ENCODE data around the gene SLC26A8.

GRCh38 chr6:35922139-35922554, 102.3 kb downstream of the SLC26A8 start:
- TF ChIP-seq POLR2A (IDR thresholded peaks at IDR 0.05) = no peak
- TF ChIP-seq CTCF (IDR thresholded peaks at IDR 0.05) = no peak
